ENCODE results near the gene EPB41L2.

EPB41L2 gene

GRCh38 chr6:130971504-130971903 lies 91.5 kb downstream of the EPB41L2 start:
- H3K27ac ChIP-seq: no peak overlapping the region
- TF ChIP-seq, protein P1, sequence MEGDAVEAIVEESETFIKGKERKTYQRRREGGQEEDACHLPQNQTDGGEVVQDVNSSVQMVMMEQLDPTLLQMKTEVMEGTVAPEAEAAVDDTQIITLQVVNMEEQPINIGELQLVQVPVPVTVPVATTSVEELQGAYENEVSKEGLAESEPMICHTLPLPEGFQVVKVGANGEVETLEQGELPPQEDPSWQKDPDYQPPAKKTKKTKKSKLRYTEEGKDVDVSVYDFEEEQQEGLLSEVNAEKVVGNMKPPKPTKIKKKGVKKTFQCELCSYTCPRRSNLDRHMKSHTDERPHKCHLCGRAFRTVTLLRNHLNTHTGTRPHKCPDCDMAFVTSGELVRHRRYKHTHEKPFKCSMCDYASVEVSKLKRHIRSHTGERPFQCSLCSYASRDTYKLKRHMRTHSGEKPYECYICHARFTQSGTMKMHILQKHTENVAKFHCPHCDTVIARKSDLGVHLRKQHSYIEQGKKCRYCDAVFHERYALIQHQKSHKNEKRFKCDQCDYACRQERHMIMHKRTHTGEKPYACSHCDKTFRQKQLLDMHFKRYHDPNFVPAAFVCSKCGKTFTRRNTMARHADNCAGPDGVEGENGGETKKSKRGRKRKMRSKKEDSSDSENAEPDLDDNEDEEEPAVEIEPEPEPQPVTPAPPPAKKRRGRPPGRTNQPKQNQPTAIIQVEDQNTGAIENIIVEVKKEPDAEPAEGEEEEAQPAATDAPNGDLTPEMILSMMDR (IDR thresholded peaks at IDR 0.05): no peak
- H3K9me3 ChIP-seq: no peaks in the 10 kb centered on the region
- no peaks in the 10 kb centered on the region for H3K36me3 ChIP-seq
- no peak overlapping the region for H3K4me3 ChIP-seq (ENCODE audit: low read depth in 1 of 2, low read length in 1 of 2)
- H3K27me3 ChIP-seq: no peaks in the 10 kb centered on the region
- H3K4me1 ChIP-seq (ENCODE audit: control insufficient read depth in 1 of 2, insufficient read depth in 1 of 2, low read depth in 1 of 2, low read length in 1 of 2): no peaks in the 10 kb centered on the region

- TF ChIP-seq, protein P1 (IDR thresholded peaks at IDR 0.05): no peak
- Histone ChIP-seq H3K4me1 (ENCODE audit: control insufficient read depth in 1 of 2, insufficient read depth in 1 of 2, low read depth in 1 of 2, low read length in 1 of 2) (no peaks in the 10 kb centered on the region), H3K9me3 (no peaks in the 10 kb centered on the region), H3K36me3 (no peaks in the 10 kb centered on the region), H3K27ac (no peak overlapping the region), H3K4me3 (ENCODE audit: low read depth in 1 of 2, low read length in 1 of 2) (no peak overlapping the region), H3K27me3 (no peaks in the 10 kb centered on the region)
Measured at GRCh38 chr6:130970839-130971410, 92.1 kb downstream of the EPB41L2 start.

GRCh38 chr6:130969791-130970491 lies 93.1 kb downstream of the EPB41L2 start:
- H3K4me3 ChIP-seq (ENCODE audit: low read depth in 1 of 2, low read length in 1 of 2): no peak overlapping the region
- no peak overlapping the region for H3K27ac ChIP-seq
- no peaks in the 10 kb centered on the region for H3K9me3 ChIP-seq
- no peaks in the 10 kb centered on the region for H3K36me3 ChIP-seq
- no peaks in the 10 kb centered on the region for H3K27me3 ChIP-seq
- TF ChIP-seq, protein P1 (IDR thresholded peaks at IDR 0.05): no peak
- no peaks in the 10 kb centered on the region for H3K4me1 ChIP-seq (ENCODE audit: control insufficient read depth in 1 of 2, insufficient read depth in 1 of 2, low read depth in 1 of 2, low read length in 1 of 2)

DNA sequence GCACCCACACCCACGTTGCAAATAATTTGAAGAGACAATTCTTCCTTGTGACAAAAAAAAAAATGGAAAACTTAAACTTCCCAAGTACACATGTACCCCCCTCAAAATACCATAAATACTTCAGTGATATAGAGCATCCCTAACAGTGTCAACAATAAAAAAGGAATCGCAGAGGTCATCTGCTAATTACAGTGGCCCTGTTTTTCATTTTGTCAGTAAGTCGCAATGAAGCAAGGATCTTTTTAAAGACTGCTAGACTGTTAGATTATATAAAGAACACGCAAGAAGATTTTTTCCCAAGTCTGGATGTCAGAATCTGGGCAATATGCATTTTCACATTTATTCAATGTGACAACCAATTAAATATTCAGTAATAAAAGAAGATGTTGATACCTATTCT lies 93.9 kb downstream of the EPB41L2 start:
- Histone ChIP-seq H3K27me3 (no peaks in the 10 kb centered on the region), H3K36me3 (no peaks in the 10 kb centered on the region), H3K9me3 (no peaks in the 10 kb centered on the region), H3K4me1 (ENCODE audit: control insufficient read depth in 1 of 2, insufficient read depth in 1 of 2, low read depth in 1 of 2, low read length in 1 of 2) (no peaks in the 10 kb centered on the region), H3K4me3 (ENCODE audit: low read depth in 1 of 2, low read length in 1 of 2) (no peak overlapping the region), H3K27ac (no peak overlapping the region)
- TF ChIP-seq, protein P1 (IDR thresholded peaks at IDR 0.05): no peak

DNA sequence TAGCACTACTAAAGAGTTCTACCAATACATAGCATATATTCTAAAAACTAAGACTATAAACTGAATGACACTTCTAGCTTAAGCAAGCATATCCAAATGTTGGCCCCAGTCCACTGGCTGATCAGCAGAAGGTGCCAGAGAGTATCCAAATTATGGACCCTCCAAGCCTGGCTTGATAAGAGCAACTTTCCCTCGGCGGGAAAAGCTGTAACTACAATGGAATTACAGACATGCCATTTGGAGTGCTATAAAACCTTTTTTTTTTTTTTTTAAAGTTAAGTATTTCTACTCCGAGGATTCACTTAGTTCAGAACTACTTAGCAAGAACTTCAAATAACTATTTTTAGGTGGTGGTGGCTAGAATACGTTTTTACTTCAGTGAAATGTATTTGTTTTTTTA lies 94.6 kb downstream of the EPB41L2 start:
- no peak overlapping the region for H3K27ac ChIP-seq
- H3K4me1 ChIP-seq (ENCODE audit: control insufficient read depth in 1 of 2, insufficient read depth in 1 of 2, low read depth in 1 of 2, low read length in 1 of 2): no peaks in the 10 kb centered on the region
- no peaks in the 10 kb centered on the region for H3K36me3 ChIP-seq
- no peaks in the 10 kb centered on the region for H3K9me3 ChIP-seq
- H3K4me3 ChIP-seq (ENCODE audit: low read depth in 1 of 2, low read length in 1 of 2): no peak overlapping the region
- TF ChIP-seq, protein P1 (IDR thresholded peaks at IDR 0.05): no peak
- H3K27me3 ChIP-seq: no peaks in the 10 kb centered on the region
